ENCODE data around the gene SLC13A3. TPM values are rescaled to one million over a fixed set of nuclear protein-coding genes. Genes with fewer than 3 reads are reported as not detected.

The SLC13A3 gene
- total RNA-seq, 1 donor from 2014 or later = 7.9 TPM

DNA sequence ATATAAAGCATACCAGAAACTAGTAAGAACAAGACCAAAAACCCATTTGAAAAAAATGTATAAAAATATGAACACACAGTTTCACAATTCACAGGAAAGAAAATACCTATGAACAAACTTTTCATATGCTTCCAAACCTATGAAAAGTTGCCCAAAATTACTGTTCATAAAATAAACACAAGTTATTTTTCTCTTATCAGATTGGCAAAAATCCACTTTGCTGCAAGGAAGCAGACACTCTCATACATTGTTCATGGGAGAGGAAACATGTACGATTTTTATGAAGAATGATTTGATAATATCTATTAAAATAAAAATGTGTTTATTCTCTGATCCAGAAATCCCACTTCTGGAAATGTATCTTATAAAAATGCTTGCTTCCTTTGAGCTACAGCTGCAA is 60.8 kb downstream of the SLC13A3 start:
- Mint-ChIP-seq H3K4me1 (ENCODE audit: unreplicated experiment) (no peaks in the 10 kb centered on the region), H3K36me3 (peaks cover 3% of the 10 kb centered on the region), H3K9me3 (no peaks in the 10 kb centered on the region), H3K27ac (no peak overlapping the region), H3K27me3 (no peaks in the 10 kb centered on the region), H3K4me3 (no peak overlapping the region)
- TF ChIP-seq, protein P1, sequence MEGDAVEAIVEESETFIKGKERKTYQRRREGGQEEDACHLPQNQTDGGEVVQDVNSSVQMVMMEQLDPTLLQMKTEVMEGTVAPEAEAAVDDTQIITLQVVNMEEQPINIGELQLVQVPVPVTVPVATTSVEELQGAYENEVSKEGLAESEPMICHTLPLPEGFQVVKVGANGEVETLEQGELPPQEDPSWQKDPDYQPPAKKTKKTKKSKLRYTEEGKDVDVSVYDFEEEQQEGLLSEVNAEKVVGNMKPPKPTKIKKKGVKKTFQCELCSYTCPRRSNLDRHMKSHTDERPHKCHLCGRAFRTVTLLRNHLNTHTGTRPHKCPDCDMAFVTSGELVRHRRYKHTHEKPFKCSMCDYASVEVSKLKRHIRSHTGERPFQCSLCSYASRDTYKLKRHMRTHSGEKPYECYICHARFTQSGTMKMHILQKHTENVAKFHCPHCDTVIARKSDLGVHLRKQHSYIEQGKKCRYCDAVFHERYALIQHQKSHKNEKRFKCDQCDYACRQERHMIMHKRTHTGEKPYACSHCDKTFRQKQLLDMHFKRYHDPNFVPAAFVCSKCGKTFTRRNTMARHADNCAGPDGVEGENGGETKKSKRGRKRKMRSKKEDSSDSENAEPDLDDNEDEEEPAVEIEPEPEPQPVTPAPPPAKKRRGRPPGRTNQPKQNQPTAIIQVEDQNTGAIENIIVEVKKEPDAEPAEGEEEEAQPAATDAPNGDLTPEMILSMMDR (conservative IDR thresholded peaks at IDR 0.05) = no peak
- DNase-seq (ENCODE audit: extremely low spot score, unreplicated experiment) = no peak

GRCh38 chr20:46588532-46589511 is 62.4 kb downstream of the SLC13A3 start:
- Mint-ChIP-seq H3K4me1 (ENCODE audit: unreplicated experiment) (no peaks in the 10 kb centered on the region), H3K9me3 (no peaks in the 10 kb centered on the region), H3K27me3 (no peaks in the 10 kb centered on the region), H3K4me3 (no peak overlapping the region), H3K27ac (no peak overlapping the region), H3K36me3 (peaks cover 3% of the 10 kb centered on the region)
- TF ChIP-seq, protein P1 (conservative IDR thresholded peaks at IDR 0.05) = no peak
- no peak for DNase-seq (ENCODE audit: extremely low spot score, unreplicated experiment)

DNA sequence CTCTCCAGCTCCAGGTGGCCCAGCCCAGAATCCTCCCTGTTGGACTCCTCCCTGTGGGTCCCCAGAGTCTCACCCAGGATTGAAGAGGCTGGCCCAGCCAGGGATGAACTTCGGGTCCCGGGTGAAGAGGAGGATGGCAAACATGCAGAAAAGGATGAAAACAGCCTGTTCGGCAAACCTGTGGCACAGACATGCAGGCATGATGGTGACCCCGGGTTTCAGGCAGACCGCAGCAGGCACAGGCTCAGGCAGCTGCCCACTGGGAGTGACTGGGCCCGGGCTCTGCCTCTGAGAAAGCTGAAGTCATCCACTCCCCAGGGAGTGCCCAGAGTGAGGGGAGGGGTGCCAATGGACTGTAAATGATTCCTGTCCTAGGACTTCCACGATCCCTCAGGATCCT is 63.3 kb downstream of the SLC13A3 start:
- Mint-ChIP-seq H3K27ac (no peak overlapping the region), H3K27me3 (no peaks in the 10 kb centered on the region), H3K4me1 (ENCODE audit: unreplicated experiment) (no peaks in the 10 kb centered on the region), H3K36me3 (peaks cover 3% of the 10 kb centered on the region), H3K9me3 (no peaks in the 10 kb centered on the region), H3K4me3 (no peak overlapping the region)
- TF ChIP-seq, protein P1 (conservative IDR thresholded peaks at IDR 0.05) = no peak
- DNase-seq (ENCODE audit: extremely low spot score, unreplicated experiment) = no peak

GRCh38 chr20:46586724-46587123 is 64.5 kb downstream of the SLC13A3 start:
- no peaks in the 10 kb centered on the region for H3K36me3 Mint-ChIP-seq
- H3K27ac Mint-ChIP-seq = no peak overlapping the region
- H3K9me3 Mint-ChIP-seq = no peaks in the 10 kb centered on the region
- no peak for DNase-seq (ENCODE audit: extremely low spot score, unreplicated experiment)
- no peaks in the 10 kb centered on the region for H3K27me3 Mint-ChIP-seq
- TF ChIP-seq, protein P1 (conservative IDR thresholded peaks at IDR 0.05) = no peak
- no peaks in the 10 kb centered on the region for H3K4me1 Mint-ChIP-seq (ENCODE audit: unreplicated experiment)
- H3K4me3 Mint-ChIP-seq = no peak overlapping the region

- no peak overlapping the region for H3K27ac Mint-ChIP-seq
These were observed 66.8 kb downstream of the SLC13A3 start for GRCh38 chr20:46584508-46584907.

More at GRCh38 chr20:46584508-46584907, 66.8 kb downstream of the SLC13A3 start:
- Mint-ChIP-seq H3K9me3 (no peaks in the 10 kb centered on the region), H3K27me3 (peaks cover 3% of the 10 kb centered on the region), H3K4me3 (no peak overlapping the region), H3K36me3 (no peaks in the 10 kb centered on the region), H3K4me1 (ENCODE audit: unreplicated experiment) (no peaks in the 10 kb centered on the region)
- TF ChIP-seq, protein P1 (conservative IDR thresholded peaks at IDR 0.05) = no peak
- DNase-seq (ENCODE audit: extremely low spot score, unreplicated experiment) = no peak

All from type B pancreatic cell (in vitro differentiated cells).